ENCODE data around the gene HLA-C. TPM values are rescaled to one million over a fixed set of nuclear protein-coding genes. Genes with fewer than 3 reads are reported as not detected.

Gene HLA-C
- total RNA-seq, 1 experiment from 2014 or later: 2,500 TPM

Other genes starting within 250 kb of the HLA-C start
- gene C6orf15, start 159.5 kb downstream of the HLA-C start, total RNA-seq (2014; rRNA removed; shearing (Covaris generic)): not detected in 2 replicates
- gene PSORS1C1, start 157.3 kb downstream of the HLA-C start, total RNA-seq (2014; rRNA removed; shearing (Covaris generic)): 0.15 and 8.3 TPM in 2 replicates
- gene CDSN, start 151.6 kb downstream of the HLA-C start, total RNA-seq (2014; rRNA removed; shearing (Covaris generic)): not detected in 2 replicates
- gene PSORS1C2, start 133.0 kb downstream of the HLA-C start, total RNA-seq (2014; rRNA removed; shearing (Covaris generic)): not detected in 2 replicates
- 25.5 and 25.9 TPM in 2 replicates for gene CCHCR1, start 114.3 kb downstream of the HLA-C start, total RNA-seq (2014; rRNA removed; shearing (Covaris generic))
- 84.1 and 130 TPM in 2 replicates for gene TCF19, start 113.5 kb downstream of the HLA-C start, total RNA-seq (2014; rRNA removed; shearing (Covaris generic))
- 0.39 TPM in 1 of 2 replicates, not detected in the other for gene POU5F1, start 101.4 kb downstream of the HLA-C start, total RNA-seq (2014; rRNA removed; shearing (Covaris generic))
- gene HLA-B, start 85.1 kb upstream of the HLA-C start, total RNA-seq (2014; rRNA removed; shearing (Covaris generic)): 5,375 and 6,541 TPM in 2 replicates
- 155 and 164 TPM in 2 replicates for gene MICA, start 131.5 kb upstream of the HLA-C start, total RNA-seq (2014; rRNA removed; shearing (Covaris generic))
- gene MICB, start 226.1 kb upstream of the HLA-C start, total RNA-seq (2014; rRNA removed; shearing (Covaris generic)): 47.6 and 59.9 TPM in 2 replicates